GM21528 (cell line): ENCODE measurements around the gene NUCKS1.

Experiments
- ATAC-seq: cut with Tn5 transposase; IDR thresholded peaks from one replicate; pipeline ENCODE4 v1.9.1; 2021; ENCODE audit warnings: mild to moderate bottlenecking, moderate library complexity; ENCODE audit not compliant: unreplicated experiment, low FRiP score

Gene NUCKS1, protein sequence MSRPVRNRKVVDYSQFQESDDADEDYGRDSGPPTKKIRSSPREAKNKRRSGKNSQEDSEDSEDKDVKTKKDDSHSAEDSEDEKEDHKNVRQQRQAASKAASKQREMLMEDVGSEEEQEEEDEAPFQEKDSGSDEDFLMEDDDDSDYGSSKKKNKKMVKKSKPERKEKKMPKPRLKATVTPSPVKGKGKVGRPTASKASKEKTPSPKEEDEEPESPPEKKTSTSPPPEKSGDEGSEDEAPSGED

DNA sequence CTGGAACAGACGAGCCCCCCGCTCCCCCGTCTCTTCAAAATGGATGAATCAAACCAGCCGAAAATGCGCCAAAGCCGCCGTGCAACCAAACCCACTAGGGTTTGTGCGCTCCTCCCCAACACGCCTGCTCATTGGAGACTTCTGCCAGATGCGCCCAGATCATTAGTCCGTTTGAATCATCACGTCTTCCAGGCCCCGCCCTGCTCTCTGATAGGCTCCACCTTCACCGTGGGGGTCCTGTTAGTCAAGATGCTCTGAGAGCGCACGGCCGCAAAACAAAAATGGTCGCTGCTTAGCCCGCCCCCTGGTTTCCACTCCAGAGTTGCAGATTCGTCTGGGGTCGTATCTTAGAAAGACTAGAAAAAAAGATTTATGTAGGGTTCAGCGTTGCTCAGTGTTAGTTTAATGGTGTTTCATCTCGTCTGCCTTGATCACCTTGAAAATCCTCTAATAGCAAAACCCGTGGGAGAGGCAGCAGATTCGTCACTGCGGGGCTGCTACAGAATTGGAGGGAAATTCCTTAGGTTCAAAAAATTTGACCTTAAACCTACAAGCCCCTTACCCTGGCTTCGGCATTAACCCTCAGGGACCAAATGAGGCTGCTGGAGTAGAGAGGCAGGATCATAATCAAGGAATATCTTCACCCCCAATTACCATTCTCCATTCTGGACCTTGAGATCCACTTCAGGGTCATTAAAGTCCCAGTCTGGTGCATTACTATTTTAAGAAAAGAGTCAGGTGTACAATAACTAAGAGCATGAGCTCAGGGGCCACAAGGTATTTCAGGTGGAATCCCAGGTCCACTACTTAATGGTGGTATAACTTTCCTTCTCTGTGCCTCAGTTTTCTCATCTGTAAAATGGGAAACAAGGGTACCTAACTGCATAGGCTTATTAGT lies at the start of gene NUCKS1:
NUCKS1 (minus strand) TSS at position 45 of the 898 bp plus-strand sequence. CDS start 209 bp downstream, outside the sequence.
- peak; percentile 80 for ATAC-seq

DNA sequence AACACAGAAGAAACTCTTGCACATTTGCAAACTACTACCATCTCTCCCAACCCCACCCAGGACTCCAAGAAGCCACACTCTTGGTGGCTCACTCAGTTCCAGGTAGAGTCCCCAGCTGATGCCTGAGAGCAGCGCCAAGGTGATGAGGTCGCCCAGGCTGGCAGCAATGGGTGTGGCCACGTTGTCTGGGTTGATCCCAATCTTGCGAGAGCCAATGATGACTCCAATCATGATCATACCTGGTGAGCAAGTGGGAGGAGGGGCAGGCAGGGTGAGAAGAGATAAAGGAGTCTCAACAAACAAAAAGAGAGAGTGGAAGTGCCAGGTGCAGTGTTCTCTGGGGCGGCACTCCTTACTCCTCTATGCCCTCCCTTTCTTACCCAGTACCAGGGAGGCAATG lies 48.6 kb upstream of the NUCKS1 start:
- ATAC-seq: no peak

DNA sequence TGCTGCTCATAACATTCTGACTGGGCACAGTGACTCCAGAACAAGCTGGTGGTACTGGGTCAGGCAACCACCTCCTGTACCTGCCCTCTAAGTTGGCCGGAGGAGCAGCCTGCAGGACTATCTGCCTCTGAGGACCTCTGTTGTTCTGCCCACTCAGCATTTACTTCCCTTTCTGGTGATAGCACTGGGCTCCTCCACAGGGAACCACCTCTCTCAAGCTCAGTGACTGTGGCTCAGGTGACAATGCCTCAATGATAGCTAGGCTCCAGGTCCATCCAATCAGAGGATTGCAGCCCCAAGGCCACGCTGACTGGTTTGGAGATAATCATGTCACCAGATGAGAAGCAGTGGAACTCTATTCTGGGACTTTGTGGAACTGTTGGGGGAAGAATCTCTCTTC lies 47.2 kb upstream of the NUCKS1 start:
- no peak for ATAC-seq

DNA sequence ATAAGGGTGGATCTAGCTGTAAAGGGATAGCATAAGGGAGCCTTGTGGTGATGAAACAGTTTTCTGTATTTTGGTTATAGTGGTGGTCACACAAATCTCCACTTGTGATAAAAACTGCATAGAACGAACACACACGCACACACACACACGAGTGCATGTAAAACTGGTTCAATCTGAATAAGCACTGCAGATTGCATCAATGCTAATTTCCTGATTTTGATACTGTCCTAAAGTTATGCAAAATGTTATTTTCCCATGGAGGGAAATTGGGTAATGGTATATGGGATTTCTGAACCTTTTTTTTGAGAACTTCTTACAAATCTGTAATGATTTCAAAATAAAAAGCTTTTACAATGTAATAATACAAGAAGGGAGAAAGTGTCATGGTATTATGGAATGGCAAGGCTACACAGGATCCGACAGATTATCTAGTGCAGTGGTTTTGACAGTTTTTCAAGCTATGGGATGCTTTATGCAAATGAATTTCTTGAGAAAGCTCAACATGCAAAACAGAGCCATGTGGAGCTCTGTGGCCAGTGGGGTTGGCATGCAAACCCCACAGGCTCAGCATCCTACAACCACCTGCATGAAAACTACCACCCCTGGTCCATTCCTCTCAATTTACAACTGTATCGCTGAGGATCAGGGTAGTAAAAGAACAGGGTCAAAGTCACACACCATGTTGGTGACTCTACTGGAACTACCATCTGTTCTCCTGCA lies 44.2 kb upstream of the NUCKS1 start:
- ATAC-seq: no peak

DNA sequence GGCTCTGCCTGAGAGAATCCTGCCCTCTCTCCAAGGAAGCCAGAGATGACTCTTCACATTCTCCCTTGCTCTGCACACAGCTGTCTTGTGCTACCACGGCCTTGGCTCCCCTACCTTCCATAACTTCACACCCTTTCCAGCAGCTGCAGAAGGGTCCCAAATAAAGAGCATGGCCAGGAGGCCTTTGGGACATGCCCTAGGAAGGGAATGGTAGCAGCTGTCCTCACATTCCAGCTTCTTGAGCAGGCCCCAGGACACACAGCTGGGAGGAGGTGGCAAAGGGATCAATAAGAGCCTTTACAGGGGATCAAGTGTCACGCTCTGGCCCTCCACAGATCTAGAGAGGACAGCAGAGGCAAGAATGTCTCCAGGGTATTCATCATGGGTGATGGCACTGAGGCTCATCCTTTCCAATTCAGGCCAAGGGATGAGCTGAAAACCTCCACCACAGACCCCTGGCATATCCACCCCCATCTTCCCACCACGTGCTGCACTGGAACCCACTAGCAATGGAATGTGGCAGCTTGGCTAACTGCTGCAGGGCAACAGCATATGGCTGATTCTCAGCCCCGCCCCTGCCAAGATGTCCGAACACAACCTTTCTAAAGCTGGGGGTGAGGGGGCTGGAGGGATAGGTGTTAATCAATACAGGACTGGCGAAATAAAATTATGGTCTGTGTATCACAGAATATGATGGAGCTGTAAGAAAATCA lies 43.1 kb upstream of the NUCKS1 start:
- no peak for ATAC-seq

DNA sequence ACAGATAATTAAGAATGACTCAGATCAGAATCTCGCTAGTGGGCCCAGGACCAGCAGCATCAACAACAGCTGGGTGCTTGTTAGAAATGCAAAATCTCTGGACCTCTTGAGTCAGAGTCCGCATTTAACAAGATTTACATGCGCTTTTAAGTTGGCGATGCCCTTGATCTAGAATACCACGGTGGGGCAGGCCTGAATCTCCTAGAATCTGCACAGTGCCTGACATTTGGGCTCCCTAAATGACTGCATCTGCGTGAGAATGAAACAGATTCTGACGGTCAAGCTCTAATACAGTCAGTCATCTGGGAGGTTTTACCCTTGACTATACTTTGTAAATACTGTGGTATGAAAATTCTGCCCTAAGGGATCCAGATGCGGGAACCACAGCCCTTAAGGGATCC lies 42.5 kb upstream of the NUCKS1 start:
- ATAC-seq: no peak

DNA sequence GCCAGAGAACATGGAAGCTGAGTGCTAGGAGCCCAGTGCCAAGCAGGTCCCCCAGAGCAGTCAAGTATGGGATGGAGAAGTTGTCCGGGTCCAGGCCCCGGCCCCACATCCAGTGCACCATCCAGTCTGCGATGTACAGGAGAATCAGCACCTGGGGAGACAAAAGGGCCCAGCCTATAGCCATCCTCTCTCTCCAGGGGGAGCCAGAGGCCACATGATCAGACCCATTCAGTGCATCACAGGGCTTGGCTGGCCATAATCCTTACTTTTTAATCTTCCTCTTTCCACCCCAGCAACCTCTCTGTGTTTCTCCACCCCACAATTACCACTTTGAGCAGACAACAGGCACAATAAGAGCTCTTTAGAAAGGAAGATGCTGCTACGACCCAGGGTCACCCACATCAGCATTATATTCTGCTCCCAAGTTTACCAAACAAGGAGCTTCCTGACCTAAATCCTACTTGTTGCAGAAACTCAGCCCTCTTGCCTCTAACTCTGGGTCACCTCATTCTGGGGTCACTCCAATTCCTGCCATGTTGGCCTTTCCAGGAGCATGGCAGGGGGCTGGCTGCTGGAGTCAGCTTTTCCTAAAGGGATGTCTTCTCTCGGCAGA lies 41.7 kb upstream of the NUCKS1 start:
- ATAC-seq: peak; percentile 52

DNA sequence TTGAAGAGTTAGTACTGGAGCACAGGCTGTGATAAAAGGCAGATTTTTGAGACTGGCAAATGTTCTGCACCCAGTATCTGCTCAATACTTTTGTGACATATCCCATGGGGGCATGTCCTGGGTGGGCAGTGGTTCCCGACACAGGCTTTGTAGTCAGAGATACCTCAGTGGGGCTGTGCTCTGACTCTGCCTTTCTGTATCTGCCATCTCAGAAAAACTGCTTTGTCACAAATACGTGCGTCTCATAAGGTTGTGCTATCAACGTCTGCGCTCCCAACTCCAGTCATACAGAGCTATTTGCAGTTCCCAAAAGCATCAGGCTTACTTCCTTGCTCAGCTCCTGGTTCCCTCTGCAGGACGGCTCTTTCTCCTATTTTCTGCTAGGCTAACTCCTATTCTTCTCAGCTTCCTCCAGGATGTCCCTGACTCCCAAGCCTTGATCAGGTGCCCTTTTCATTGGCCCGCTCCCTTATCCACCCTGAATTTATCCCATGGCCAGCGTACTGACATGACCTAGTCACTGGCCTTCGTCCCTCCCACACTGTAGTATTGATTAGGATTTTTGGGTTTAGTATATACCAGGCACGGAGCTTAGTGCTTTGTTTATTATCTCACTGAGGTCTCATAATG lies 37.4 kb upstream of the NUCKS1 start:
- no peak for ATAC-seq

DNA sequence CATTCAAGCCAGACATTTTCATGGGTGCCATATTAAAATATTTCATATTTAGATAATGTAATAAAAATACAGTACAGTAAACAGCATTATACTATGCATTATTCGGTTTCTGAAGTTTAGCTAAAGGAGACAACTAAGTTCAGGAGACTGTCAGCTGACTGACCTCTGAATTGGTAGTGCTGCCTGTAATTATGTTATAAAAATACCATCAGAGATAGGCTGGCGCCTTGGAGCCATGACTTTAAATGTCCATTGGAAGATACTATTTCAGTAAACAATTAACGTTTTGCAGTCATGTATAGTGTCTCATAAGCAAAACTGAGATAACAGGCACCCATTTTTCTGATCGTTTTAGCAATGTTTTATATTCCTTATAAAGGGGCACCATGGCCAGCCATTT lies 36.6 kb upstream of the NUCKS1 start:
- no peak for ATAC-seq

DNA sequence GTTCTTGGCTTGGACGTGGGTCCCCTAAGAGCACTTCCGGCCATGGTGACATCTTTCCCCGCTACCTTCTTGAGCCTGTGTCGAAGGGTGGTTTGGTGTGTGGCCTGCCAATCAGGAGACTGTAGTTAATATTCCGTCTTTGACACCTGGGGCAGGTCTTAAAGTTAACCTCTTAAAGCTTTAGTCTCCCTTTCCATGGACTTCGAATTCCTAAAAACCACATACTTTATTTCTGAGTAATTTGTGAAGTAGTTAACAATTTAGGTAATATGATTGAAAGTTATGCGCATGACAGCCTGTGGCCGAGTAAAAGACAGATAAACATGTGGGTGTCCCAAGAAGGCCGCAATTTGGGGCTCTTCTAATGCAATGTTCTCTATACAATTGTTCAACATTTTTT lies 35.5 kb upstream of the NUCKS1 start:
- no peak for ATAC-seq

DNA sequence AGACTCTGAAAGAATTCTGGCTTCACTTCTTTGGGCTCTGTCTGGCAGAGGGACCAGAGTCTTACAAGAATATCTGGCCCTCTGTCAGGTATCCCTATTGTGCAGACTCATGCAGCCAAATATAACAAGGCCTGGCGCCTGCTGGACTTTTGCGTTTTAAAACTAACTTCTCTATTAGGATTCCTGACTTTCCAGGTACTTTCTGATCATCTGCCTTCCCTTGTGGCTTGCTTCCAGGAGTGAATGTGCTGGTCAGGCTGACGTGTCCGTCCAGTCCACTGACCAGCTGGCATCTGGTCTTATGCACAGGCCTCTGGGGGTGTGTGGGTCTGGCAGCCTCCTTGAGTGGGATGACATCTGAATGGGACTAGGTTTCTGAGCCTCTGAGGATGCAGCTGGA lies 33.9 kb upstream of the NUCKS1 start:
- no peak for ATAC-seq

DNA sequence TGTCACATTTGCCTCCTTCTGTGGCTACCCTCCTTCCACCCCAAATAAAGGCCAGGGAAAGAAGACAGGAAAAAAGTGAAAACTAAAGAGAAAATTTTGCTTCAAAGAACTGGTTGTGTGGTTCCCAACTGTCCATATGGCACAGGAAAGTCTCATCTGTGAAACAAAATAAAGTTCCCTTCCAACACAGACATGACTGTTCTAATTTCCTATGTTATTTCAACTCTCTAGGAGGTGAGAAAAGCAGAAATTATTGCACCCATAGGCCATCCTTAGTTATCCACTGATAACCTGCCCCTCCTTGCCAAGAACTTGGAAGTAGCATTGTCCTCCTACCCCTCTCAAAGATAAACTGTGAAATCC lies 33.4 kb upstream of the NUCKS1 start:
- ATAC-seq: no peak

DNA sequence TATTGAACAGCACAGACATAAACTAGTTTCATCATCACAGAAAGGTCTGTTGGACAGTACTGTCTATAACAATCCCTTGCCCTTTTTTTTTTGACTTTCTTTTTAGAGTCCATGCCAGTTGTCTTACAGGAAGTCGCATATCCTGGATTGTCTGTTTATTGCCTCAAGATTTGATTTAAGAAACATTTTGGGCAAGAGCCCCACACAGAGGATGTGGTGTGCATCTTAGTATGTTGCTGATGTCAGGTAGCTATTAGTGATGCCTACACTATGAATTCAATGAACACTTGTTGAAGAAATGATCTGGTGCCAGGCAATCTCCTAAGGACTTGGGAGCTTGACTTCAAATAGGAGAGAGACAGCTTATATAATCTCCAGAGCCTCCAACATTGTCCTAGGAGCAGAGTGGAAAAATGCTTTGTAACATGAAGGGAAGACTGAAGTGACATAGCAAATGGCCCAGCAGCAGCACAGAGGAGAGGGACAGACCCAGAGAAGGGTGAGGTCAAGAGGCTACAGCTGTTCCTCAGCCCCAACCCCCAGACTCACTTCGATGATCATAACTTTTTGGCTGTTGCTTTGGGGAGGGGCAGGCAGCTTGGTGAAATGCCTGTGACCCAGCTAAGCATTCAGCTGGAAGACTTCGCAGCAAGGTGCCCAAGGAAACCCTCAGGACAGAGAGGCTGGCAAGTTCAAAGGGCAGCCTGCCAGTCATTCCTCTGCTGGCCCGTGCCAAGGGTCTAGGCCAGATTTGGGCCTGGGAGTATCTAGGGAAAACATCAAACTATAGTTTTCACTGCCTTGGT lies 32.8 kb upstream of the NUCKS1 start:
- ATAC-seq: no peak

DNA sequence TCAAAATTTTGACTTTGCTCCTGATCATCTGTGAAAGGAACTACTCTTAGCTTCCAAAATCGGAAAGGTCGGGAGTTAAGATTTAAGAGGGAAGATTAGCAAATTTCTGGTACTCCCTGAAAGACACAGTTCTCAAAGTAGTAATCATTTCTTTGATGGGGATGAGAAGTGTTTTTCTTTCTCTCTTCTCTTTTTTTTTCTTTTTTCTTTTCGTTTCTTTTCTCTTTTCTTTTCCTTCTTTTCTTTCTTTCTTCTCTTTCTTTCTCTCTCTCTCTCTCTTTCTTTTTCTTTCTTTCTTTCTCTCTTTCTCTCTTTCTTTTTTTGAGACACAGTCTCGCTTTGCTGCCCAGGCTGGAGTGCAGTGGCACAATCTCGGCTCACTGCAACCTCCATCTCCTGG lies 30.4 kb upstream of the NUCKS1 start:
- ATAC-seq: no peak

DNA sequence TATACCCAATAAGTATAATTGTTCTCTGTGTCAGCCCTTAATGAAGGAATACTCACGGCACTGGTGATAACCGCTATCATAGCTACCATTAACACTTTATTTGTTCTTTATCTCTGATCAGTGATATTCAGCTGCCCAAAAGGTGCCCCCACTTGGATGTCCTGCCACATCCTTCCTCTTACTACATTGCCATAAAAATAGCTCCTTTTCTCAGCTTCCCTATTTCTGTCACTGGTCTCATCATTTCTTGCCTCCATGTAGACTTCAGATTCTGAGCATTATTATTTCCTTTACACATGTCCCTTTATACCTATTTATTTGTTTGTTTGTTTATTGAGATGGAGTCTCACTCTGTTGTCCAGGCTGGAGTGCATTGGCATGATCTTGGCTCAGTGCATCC lies 28.0 kb upstream of the NUCKS1 start:
- no peak for ATAC-seq

DNA sequence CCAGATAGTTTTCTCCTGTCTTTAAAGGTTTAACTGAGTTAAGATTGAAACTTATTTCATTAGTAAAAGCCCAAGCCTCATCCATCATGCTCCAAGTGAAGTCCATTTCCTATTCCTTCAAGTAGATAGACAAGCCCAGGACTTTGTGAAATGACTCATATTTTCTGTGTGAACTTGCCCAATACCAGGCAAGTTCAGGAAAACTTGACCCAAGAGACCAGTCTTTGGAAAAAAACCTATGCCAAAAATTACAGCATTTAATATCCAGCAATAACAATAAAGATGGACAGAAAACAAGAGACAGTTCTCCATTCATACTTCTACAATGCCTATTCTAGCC lies 25.7 kb upstream of the NUCKS1 start:
- ATAC-seq: no peak

DNA sequence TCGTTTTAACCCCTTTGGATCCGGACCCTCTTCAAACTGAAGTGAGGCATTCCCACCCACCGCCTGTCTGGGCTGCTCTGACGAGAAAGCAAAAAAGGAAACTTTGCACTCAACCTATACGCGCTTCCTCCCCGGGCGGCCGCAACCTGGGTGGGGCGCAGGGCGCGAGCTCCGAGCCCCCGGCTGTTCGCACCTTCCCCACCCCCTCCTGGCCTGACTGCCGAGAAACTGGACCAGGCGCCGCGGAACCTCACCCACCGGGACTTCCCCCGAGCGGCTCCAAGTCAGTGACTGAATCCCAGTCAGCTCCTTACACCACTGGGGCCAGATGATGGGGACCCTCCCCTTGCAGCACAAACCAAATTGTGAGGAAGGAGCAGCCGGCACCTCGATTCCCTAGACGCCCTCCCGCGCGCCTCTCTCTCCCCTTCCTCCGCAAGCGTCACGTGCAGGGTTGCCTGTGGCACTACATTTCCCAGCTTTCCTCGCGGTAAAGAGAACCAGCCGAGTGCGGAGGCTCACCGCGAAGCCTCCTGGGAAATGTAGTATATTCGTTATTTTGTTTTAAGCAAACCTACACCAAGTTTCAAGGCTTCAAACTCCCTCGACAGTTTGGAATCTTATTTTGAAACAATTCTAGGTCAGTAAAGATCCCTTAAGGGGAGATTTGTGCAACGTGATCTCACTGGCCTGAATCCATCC lies 25.2 kb upstream of the NUCKS1 start, which contains the start of gene RAB29:
RAB29 (minus strand) TSS at position 468 of the 702 bp plus-strand sequence. CDS start 526 bp downstream, outside the sequence.
- ATAC-seq: peak; percentile 69

DNA sequence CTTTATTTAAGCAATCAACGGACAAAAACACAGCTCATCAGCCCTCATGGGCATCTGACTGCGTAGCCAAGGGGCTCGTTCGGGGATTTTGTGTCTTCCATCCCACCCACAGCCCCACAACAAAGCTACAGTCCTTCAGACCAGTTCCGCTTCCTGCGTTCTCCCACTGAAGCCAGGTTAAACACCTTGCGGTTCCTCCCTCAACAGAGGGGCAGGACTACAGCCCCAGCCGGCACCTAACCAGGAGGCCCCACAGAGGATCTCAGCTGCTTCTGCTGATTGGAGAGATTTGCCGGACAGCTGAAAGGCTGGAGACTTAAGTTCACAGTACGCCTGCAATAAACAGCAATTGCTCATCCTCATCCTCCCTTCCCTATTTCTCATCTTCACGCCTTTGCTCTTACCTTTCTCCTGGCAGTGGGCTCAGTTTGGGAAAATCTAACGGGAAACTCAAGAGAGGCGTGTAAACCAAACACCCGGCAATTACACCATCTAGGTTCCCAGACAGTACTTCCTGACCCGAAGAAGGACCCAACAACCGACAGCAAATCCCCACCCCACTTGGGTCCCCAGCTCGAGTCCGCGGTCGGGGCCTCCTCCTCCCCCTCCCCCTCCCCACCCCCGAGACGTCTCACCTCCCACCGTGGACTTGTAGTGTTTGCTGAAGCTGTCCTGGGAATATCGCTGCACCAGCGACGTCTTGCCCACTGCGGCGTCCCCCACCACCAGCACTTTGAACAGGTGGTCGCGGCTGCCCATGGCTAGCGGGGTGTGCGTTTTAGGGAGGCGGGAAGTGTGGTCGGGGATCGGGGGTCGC lies 24.4 kb upstream of the NUCKS1 start:
- peak; percentile 18 for ATAC-seq
